HL-60/S4 (cell line): ENCODE measurements around the gene ABCA7.

Source experiments
- in situ Hi-C: fragments of 300-500 bp; cut with MboI; formaldehyde crosslinking; loops from 2 replicates; pipeline ENCODE4 v1.14.3; 2022; ENCODE audit warnings: low sequenced_read_pairs

The ABCA7 gene

GRCh38 chr19:1040476-1041271 lies 767 bp downstream of the ABCA7 start:
- in situ Hi-C loops = no loop called here

- in situ Hi-C loops = no loop called here
Observed at GRCh38 chr19:1041272-1041834, 1.4 kb downstream of the ABCA7 start.

- in situ Hi-C loops = no loop called here
Observed at GRCh38 chr19:1041835-1042685, 2.2 kb downstream of the ABCA7 start.

DNA sequence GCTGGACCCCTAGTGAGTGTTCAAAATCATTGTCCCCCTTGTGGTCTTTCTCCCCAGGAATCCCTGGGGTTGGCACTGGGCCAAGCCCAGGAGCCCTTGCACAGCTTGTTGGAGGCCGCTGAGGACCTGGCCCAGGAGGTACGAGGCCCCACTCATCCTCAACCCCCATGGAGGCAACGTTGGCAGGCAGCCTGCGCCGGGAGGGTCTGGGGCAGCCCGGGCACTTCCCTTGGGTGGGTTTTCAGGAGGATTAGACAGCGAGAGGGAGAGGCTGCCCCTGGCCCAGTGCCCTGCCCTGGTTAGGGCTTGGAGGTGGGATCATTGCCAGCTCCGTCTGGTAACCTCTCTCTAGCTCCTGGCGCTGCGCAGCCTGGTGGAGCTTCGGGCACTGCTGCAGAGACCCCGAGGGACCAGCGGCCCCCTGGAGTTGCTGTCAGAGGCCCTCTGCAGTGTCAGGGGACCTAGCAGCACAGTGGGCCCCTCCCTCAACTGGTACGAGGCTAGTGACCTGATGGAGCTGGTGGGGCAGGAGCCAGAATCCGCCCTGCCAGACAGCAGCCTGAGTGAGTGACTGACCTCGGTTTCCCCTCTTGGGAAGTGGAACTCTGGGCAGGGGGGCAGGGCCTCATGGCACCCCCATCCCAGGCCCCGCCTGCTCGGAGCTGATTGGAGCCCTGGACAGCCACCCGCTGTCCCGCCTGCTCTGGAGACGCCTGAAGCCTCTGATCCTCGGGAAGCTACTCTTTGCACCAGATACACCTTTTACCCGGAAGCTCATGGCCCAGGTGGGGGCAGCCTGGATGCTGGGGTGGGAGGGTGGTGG lies 3.0 kb downstream of the ABCA7 start:
- in situ Hi-C loops = no loop called here

DNA sequence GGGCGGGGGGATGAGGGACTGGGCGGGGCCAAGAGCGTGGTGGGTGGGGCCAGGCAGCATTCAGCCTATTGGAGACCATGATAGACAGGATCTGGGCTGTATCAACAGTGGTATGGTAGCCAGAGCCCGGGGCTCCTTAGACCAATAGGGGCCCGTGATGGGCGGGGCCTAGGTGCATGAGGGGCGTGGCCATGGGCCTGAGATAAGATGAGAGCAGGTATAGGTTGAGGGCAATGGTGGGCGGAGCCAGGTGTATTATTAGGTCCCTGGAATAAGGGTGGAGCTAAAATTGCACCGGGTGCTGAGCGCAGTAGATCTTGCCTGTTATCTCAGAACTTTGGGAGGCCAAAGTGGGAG lies 5.3 kb downstream of the ABCA7 start:
- in situ Hi-C loops = no loop called here

- in situ Hi-C loops = no loop called here
Observed at GRCh38 chr19:1046117-1046626, 6.3 kb downstream of the ABCA7 start.

- in situ Hi-C loops = no loop called here
Observed at GRCh38 chr19:1046836-1047695, 7.2 kb downstream of the ABCA7 start.

DNA sequence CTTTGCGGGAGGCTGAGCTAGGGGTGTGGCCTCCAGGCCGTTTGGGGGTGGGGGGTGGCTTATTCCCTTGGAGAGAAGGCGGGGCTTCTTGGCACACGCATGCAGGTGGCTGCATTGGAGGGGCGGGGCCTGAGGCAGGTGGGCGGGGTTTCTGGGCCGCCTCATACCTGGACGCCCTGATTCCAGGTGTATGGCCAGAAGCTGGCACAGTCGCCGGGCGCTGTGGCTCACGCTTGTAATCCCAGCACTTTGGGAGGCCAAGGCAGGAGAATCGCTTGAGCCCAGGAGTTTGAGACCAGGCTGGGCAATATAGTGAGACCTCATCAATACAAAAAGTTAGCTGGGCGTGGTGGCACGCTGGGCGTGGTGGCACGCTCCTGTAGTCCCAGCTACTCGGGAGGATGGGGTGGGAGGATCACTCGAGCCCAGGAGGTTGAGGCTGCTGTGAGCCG lies 7.8 kb downstream of the ABCA7 start:
- in situ Hi-C loops = no loop called here

DNA sequence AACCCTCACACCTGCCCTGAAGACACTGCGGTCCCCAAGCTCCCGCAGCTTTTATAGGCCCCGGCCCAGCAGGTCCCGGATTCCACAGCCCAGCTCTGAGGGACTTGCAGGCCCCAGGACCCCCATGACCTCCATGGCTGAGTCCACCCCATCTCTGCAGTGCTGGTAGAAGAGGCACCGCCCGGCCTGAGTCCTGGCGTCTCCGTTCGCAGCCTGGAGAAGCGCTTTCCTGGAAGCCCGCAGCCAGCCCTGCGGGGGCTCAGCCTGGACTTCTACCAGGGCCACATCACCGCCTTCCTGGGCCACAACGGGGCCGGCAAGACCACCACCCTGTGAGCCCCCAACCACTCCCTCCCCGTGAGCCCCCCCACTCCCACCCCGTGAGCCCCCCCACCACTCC lies 9.2 kb downstream of the ABCA7 start:
- in situ Hi-C loops = no loop called here

GRCh38 chr19:1049800-1050199 lies 9.9 kb downstream of the ABCA7 start:
- in situ Hi-C loops = no loop called here

DNA sequence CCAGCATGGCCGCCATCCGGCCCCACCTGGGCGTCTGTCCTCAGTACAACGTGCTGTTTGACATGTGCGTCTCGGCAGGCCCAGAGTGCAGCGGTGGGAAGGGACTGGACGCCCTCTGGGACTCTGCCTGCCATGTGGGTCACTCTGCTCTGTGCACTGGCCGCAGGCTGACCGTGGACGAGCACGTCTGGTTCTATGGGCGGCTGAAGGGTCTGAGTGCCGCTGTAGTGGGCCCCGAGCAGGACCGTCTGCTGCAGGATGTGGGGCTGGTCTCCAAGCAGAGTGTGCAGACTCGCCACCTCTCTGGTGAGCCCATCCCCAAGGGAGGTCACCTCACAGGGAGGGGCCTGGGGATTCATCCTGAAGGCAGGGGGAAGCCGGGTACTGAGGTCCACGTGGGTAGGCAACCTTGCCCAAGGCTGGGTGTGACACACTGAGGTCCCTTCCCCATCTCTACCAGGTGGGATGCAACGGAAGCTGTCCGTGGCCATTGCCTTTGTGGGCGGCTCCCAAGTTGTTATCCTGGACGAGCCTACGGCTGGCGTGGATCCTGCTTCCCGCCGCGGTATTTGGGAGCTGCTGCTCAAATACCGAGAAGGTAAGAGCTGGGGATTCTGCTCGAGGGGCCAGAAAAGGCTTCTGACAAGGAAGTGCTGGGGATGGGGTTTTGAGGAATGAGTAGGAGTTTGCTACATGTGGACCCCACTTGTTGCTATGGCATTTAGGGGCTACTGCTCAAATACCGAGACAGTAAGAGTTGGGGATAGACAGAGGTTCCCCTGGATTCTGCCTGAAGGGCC lies 11.3 kb downstream of the ABCA7 start:
- in situ Hi-C loops = no loop called here

DNA sequence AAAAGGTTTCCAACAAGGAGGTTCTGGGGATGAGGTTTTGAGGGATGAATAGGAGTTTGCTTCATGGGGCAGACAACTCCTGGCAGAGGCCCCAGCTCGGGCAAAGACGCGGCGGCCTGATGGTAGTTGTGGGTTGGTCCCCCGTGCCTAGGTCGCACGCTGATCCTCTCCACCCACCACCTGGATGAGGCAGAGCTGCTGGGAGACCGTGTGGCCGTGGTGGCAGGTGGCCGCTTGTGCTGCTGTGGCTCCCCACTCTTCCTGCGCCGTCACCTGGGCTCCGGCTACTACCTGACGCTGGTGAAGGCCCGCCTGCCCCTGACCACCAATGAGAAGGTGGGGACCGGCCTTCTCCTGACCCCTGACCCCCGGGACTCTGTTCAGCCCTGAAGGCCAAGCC lies 11.9 kb downstream of the ABCA7 start:
- in situ Hi-C loops = no loop called here

DNA sequence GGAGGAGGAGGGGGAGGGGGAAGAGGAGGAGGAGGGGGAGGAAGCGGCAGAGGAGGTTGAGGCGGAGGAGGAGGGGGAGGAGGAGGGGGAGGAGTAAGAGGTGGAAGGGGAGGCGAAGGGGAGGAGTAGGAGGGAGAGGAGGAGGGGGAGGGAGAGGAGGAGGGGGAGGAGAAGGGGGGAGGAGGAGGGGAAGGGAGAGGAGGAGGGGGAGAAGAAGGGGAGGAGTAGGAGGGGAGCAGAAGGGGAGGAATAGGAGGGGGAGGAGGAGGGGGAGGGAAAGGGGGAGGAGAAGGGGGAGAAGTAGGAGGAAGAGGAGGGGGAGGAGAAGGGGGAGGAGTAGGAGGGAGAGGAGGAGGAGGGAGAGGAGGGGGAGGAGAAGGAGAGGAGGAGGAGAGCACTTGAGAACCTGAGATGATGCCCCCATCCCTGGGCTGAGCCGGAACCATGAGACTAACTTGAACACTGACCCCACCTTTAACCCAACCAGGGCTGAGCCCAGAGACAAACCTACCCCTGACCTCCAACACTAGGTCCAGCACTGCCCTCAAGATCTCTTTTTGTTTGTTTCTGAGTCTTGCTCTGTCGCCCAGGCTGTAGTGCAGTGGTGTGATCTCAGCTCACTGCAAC lies 12.6 kb downstream of the ABCA7 start:
- in situ Hi-C loops = no loop called here

GRCh38 chr19:1053176-1054101 lies 13.5 kb downstream of the ABCA7 start:
- in situ Hi-C loops = no loop called here

DNA sequence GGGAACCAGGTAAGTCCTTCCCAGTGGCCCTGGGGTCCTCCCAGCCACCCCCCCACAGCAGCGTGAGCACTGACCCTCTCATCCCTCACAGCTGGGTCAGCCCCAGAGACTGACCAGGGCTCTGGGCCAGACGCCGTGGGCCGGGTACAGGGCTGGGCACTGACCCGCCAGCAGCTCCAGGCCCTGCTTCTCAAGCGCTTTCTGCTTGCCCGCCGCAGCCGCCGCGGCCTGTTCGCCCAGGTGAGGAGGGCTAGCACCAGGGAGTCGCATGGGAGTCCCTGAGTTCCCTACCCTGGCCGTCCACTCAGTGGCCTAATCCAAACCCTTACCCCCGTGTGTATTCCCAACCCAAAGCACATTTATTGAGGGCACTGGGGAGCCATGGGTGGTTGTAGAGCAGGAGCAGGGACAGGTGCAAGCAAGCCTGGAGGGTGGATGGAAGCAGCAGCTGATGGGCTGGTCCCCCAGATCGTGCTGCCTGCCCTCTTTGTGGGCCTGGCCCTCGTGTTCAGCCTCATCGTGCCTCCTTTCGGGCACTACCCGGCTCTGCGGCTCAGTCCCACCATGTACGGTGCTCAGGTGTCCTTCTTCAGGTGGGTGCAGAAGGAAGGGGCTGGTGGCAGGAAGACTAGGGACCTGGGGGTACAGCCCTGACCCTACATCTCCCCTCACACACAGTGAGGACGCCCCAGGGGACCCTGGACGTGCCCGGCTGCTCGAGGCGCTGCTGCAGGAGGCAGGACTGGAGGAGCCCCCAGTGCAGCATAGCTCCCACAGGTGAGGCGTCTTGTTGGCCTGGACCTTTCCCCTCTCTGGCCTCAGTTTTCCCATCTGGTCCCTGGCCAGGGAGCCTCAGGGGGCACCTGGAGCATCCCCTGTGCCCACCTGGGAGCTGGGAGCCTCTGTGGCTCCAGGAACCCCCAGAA lies 14.5 kb downstream of the ABCA7 start:
- in situ Hi-C loops = no loop called here

GRCh38 chr19:1055028-1055425 lies 15.1 kb downstream of the ABCA7 start:
- in situ Hi-C loops = no loop called here
